22Rv1 (cell line): ENCODE results near the gene SLC7A7.

Experiments
- ZFX ChIP-seq: fragments of 450-650 bp; IDR thresholded peaks from 2 replicates; pipeline ENCODE4 v1.6.1; 2017; ENCODE audit warnings: antibody characterized with exemption, borderline replicate concordance
- TF ChIP-seq, protein P1 (sequence below): fragments of 450-650 bp; IDR thresholded peaks from 2 replicates; pipeline ENCODE4 v1.5.1; 2017; ENCODE audit warnings: mild to moderate bottlenecking

GRCh38 chr14:22838631-22839041, 23.4 kb upstream of the SLC7A7 start:
- TF ChIP-seq, protein P1, sequence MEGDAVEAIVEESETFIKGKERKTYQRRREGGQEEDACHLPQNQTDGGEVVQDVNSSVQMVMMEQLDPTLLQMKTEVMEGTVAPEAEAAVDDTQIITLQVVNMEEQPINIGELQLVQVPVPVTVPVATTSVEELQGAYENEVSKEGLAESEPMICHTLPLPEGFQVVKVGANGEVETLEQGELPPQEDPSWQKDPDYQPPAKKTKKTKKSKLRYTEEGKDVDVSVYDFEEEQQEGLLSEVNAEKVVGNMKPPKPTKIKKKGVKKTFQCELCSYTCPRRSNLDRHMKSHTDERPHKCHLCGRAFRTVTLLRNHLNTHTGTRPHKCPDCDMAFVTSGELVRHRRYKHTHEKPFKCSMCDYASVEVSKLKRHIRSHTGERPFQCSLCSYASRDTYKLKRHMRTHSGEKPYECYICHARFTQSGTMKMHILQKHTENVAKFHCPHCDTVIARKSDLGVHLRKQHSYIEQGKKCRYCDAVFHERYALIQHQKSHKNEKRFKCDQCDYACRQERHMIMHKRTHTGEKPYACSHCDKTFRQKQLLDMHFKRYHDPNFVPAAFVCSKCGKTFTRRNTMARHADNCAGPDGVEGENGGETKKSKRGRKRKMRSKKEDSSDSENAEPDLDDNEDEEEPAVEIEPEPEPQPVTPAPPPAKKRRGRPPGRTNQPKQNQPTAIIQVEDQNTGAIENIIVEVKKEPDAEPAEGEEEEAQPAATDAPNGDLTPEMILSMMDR = no peak
- TF ChIP-seq ZFX = no peak
